AG20443 (cell line): Measurements from ENCODE around the gene TCF7L2.
A peak's percentile ranks its signal among the peaks of the same experiment; 100 is the strongest.

Source experiments
- DNase-seq: peaks from one replicate; pipeline ENCODE4 v3.0.0; 2012; ENCODE audit warnings: low spot score, mixed read lengths

The TCF7L2 gene

GRCh38 chr10:113045147-113046055, 95.4 kb downstream of the TCF7L2 start:
- peak; percentile 84 for DNase-seq

GRCh38 chr10:113047151-113047550, 97.1 kb downstream of the TCF7L2 start:
- DNase-seq, result no peak

- no peak for DNase-seq
Measured at GRCh38 chr10:113047605-113047962, 97.5 kb downstream of the TCF7L2 start.

- DNase-seq, result no peak
Measured at GRCh38 chr10:113047963-113048781, 98.1 kb downstream of the TCF7L2 start.

- DNase-seq, result peak; percentile 14
Measured at GRCh38 chr10:113049881-113050280, 99.8 kb downstream of the TCF7L2 start.

GRCh38 chr10:113052076-113052830, 102.2 kb downstream of the TCF7L2 start:
- DNase-seq, result peak; percentile 20

- DNase-seq, result peak; percentile 46
Measured at GRCh38 chr10:113053091-113053490, 103.0 kb downstream of the TCF7L2 start.

GRCh38 chr10:113053881-113054280, 103.8 kb downstream of the TCF7L2 start:
- DNase-seq, result no peak

GRCh38 chr10:113055458-113055857, 105.4 kb downstream of the TCF7L2 start:
- no peak for DNase-seq

GRCh38 chr10:113056030-113056429, 106.0 kb downstream of the TCF7L2 start:
- no peak for DNase-seq

GRCh38 chr10:113056441-113057021, 106.5 kb downstream of the TCF7L2 start:
- no peak for DNase-seq

GRCh38 chr10:113057948-113058522, 108.0 kb downstream of the TCF7L2 start:
- DNase-seq, result no peak

GRCh38 chr10:113058523-113059370, 108.7 kb downstream of the TCF7L2 start:
- peak; percentile 56 for DNase-seq

- peak; percentile 78 for DNase-seq
Measured at GRCh38 chr10:113059371-113059780, 109.3 kb downstream of the TCF7L2 start.

- DNase-seq, result peak; percentile 64
Measured at GRCh38 chr10:113060201-113061053, 110.4 kb downstream of the TCF7L2 start.

GRCh38 chr10:113061054-113061430, 111.0 kb downstream of the TCF7L2 start:
- no peak for DNase-seq

- no peak for DNase-seq
Measured at GRCh38 chr10:113061557-113061956, 111.5 kb downstream of the TCF7L2 start.

- DNase-seq, result no peak
Measured at GRCh38 chr10:113063043-113063967, 113.3 kb downstream of the TCF7L2 start.
